Fibroblast of skin of back (primary cell): Measurements from ENCODE around the gene ZBTB1.
"Not testable (repeated sequence)": the region's sequence is repeated elsewhere in the genome, so short reads cannot be mapped to it uniquely, and the experiment has no call there.

Experiments used
- DNase-seq: peaks from one replicate; pipeline ENCODE4 v3.0.0-alpha.2; 2013

The ZBTB1 gene

DNA sequence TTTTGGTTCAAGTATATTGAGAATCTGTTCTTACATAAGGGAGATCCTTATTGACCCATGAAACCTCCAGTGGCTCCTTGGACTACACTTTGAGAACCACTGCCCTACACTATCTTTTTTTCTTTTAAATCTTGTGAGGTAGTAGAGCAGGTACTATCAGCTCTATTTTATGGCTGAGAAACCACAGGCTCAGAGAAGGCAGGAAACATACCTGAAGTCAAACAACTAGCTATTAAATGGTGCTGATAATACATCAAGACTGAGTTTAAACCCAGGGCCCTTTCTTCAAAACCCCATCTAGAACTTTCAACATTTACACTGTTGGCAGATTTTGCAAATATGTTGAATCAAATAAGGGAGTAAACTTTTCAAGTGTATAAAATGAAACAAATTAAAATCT lies 7.8 kb upstream of the ZBTB1 start:
- no peak for DNase-seq

DNA sequence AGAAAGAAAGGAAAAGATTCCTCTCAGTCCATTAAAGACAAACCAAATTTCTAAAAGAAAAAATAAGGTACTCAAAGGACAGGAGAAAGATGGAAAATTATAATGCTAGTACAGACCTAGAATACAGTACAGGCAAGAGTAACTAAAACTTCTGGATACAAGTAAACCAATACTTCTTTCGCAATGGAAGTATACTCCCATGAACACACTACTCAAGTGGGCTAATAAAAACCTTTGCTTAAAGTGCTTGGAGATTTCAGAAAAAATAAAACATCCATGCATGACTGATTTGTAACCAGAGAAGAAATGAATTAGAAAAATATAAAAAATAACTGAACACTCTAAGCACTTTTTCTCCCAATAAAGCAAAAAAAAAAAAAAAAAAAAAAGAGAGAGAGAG lies 4.5 kb upstream of the ZBTB1 start:
- DNase-seq: no peak

DNA sequence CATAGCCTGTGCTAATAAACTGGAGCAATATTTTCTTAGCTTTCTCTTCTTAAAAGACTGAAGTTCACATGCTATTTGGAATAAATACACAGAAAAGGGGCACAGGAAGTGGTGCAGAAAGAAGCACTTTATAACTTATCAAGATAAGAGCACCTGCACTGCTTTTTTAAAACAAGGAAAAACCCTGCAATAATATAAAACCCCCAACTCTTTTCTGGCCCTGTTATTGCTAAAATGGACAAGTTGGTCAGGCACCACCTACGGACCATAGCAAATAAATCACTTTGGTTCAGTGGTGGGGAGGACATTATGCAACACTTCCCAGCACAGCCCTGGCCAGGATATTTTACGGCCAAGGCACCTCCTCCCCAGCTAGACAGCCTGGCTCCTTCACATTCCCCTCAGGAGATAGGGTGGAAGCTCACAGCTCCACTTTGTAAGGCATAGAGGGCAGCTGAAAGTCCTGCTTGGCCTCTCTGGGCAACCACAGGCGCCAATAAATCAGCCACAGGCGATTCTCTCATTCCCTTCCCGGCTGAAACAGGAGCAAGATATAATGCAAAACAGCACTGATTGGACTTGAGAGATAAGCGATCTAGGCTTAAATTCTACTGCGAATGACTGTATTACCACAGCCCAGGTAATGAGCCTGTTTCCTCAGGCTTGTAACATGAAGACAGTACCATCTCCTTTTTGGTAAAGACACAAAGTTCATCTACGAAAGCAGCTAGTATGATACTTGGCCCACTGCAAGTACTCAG lies 3.0 kb upstream of the ZBTB1 start:
- no peak for DNase-seq

DNA sequence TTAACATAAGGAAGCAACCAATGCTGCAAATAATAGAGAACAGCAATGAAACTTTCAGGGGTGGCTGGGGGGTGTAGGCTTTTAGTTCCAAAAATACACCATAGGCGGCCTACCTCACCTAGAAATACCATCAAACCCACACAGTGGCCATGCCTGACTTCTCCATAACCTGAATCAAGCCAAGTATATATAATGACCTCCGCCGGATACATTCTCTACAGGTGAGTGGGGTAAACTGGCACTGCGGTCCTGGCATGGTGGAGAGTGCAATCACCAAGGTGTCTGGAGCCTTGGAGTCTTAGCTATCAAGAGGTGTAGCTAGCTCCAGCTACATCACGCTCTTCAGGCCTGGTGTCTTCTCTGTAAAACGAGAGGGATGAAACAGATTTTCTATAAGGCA lies 2.1 kb upstream of the ZBTB1 start:
- no peak for DNase-seq

DNA sequence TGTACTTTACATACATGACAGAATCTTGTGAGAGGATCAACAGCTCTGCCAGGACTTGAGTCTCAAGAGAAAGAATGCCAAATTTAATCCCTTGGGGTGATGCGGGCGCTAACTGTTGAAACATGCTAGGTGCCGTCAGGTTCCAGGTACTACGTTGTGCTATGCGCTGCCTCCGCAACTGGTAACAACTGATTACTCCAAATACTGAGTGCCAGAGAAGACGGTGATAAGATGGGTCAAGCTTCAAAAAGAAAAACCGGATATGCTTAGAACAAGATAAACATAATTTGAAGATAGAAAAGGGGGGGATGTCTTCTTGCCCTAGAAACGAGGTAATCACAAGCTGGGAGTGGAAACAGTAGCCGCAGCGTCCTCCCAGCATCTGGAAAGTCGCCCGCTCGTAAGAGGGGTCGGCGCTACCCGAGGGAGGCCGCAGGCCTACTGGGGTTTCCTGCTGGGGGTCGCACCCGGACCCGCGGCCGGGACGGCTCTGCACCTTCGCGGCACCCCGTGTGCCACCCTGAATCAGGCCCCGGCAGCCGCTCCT lies 1.6 kb upstream of the ZBTB1 start:
- DNase-seq: no peak

DNA sequence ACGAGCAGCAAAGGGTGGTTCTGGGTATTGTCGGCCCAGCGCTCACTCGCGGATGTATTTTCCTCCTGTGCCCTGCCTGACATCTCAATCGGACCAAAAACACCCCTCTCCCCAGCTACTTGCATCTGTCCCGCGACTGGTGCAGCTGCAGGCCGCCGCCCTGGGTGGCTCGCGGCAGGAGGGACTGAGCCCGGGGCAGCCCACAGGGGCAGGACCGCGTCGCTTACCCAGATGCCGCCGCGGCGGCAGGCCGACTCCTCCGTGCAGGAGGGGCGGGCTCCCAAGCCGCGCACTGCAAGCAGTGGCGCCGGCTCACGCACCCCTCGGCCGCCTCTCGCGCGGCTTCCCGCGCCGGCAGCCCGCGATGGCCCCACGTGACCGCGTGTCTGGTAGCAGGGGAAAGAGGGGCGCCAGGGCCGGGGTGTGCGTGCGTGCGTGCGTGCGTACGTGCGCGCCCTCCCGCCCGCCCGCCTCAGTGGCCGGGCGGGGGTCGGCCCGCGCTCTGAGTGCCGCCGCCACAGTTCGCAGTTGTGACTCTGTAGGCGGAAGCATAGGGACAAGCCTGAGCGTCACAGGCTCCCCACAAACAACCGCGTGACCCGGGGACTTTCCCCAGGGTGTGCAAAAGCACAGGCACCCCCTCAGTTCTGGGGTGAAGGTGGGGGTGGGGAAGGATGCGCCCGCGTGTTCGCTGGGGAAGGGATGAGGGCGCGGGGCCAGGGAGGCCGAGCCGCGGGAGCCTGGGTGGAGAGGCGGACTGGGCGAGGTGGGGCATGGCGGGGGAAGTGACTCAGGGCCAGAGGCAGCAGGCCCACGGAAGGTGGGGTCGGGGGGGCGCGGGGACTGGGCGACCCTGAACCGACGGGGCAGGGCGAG lies 898 bp upstream of the ZBTB1 start, which contains the start of gene ZBTB25:
TSS of gene ZBTB25 (minus strand) at position 405 of the 876 bp plus-strand sequence. CDS start 13,305 bp downstream, outside the sequence.
- peak; percentile 96 for DNase-seq

DNA sequence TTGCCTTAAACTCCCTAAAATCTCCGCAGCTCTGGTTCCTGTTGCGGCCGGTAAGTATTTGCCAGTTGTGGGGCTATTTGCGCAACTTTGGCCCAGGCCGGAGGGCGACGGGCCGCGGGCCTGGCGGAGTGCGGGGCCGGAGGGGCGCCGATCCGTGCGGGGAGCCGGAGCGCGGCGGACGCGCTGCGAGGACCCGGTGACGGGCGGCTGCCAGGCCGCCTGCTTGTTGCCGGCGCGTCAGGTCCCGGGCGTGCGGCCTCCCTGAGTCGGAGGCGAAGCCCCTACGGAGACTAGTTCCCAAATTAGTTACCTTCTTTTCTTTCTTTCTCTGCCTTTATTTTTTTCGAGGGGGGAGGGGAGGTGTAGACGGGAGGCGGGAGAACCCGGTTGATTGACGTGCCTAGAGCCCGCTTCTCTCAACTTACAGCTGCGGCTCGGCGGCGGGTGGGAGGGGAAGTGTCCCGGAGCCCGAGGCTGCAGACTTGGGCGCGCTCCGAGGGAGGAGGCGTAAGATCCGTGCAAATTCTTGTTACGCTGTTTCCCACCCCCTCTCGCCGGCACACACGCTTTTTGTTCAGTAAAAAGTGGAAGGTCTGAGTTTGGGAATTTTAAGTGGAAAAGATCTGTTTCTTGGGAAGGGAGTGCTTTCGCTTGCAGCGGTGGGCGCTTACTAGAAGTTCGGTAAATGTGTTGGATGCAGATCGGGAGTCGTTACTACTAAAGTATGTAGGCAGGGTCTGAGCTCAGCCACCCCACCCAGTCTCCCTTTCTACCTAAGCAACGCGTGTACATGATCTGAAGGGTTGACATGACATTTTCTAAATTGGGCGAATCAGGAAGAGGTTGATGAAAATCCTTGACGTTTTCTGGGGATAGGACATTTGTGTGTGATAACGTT lies 576 bp downstream of the ZBTB1 start:
- peak; percentile 89 for DNase-seq

DNA sequence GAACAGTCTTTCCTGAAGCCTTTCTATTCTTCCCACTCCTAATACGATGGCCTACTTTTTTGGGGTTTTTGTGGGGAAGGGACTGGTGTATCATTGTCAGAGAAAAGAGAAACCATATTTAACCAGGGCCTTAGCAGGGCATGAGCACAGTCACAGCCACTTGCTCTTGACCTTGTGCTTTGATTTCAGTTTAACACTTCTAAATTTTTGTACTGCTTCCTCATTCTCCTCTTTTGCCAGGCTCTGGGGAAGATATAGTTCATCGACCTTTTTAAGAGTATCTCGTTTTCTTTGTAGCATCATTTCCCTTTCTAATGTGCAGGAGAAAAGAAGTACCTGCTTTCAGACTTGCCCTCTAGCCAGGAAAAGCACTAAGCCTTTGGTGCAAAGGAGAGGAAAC lies 2.2 kb downstream of the ZBTB1 start:
- no peak for DNase-seq

DNA sequence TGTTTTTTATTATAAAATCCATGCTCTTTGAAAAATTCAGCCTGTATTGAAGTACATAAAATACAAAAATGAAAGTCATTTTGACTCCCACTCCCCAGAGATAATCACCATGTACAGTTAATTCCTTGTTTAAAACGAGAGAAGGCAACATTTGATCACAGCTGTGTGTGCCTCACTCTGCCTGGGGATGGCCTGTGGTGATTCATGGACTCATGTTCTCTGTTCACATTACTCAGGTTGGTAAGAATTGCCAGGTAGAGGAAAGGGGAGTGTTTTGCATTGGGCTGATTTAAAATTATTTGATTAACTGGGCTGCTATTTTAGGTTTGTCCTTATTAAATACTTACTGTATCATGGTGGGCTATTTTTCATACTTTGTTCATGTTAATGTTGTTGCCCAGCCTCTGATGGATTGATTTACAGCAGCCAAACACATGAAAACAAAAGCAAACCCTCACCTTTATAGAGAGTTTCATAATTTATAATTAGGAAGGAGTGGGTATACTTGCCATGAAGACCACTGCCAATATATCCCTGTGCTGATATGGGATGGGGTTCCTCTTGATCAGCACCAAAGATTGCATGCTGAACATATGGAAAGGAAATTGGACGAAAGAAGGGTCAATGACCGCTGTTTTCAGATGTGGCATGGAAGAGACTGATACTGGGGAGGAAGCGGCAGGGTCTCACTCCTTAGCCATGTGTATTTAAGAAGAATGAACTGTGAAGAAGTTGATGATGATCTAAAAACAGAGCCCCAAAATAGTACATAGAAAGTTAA lies 3.0 kb downstream of the ZBTB1 start:
- DNase-seq: no peak

DNA sequence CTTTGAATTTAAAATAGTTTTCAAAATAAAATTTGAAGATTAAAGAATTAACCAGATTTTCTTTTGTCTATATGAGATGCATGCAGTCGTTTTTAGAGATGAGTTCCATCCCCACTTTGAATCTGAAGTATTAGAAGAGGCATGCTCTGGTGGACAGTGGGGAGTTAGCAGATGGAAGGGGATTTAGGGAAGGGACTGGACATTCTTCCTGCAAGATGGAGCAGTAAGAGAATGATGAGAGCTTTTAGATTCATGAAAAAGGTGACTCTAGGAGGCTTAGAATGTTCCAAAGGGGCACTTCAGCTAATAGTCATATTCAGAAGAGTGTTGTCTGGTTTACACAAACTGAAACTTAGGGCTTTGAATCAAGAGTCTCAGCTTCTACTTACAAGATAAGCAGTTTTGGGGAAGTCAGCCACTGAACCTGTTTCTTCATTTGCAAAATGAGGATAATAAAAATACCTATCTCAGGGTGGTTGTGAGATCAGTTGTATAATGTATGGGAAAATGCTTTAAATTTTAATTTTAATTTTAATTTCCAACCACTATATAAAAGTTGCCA lies 3.7 kb downstream of the ZBTB1 start:
- DNase-seq: no peak

DNA sequence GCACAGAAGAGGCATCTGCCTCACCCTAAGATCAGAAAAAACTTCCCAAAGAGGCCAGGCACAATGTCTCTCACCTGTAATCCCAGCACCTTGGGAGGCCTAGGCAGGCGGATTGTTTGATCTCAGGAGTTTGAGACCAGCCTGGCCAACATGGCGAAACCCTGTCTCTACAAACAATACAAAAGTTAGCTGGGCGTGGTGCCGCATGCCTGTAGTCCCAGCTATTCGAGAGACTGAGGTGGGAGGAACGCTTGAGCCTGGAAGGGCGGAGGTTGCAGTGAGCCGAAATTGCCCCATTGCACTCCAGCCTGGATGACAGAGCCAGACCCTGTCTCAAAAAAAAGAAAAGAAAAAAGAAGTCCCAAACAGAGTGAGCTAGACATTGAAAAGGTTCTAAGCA lies 4.5 kb downstream of the ZBTB1 start:
- no peak for DNase-seq

DNA sequence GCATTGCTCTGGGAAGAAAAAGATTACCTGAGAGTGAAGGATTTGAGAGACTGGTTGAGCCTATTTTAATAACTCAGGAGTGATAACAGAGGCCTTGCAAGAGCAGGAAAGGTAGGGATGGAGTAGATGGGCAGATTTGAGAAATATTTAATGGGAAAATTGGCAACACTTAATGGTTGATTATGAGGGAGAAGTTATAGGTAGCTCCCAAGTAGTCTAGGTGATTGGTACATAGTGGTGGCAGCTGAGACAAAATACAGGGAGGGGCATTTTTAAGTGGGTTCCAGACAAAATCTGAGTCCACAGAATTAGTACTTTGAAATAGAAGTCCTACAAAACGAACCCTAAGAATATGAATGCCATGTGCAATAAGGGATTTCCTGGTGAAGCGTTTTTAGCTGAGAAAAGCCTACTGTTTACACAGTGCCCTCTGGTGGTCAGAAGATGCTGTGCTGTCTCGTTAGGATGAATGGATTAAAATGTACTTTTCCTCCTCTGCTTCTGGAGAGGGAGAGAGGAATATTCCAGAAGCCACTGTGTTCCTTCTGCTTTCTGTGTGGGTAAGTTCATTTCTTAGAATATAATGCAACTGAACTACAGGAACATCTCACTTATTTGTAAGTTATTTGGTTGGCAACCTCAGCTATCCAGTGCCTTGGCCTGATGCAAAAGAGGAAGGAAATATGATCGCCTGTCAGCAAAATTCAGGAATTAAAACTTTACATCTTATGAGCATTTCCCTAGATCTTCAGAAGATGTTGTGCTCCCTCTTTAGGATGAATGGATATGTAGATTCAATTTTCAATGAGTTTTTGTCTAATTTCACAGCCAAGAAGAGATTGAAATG lies 6.5 kb downstream of the ZBTB1 start:
- DNase-seq: peak; percentile 71

DNA sequence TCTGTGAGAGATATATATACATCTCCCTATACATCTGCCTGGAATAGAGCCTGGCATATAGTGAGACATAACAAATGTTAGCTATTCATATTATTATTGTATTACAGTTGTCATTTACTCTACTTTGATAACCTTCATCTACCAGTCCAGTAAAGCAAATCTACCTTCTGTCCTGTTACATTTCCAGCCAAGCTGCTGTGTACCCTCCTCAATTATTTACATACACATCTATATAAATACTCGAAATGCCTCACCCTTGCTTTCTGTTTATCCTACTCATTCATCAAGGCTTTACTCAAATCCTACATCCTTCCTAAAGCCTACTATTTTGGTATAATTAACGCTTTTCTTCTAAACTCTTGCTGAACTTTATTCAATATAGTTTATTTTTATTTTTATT lies 8.7 kb downstream of the ZBTB1 start:
- DNase-seq: no peak

DNA sequence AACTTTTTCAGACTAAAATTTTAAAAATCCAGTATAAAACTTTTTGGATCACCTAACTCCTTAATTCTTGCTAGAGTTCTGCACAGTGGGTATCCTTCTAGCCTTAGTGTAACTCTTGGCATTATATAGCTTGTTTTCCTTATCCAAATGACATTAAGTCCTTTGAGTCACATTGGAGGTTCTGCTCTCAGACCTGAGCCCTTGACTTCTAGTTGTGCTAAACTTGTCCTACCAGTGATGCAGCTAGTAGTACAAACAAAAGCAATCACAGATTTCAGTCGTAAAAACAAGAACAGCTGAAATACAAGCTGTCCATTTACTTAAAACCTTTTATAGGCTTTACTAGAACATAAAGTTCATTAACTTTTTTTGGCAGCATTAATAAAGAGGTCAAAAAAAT lies 10.5 kb downstream of the ZBTB1 start:
- DNase-seq: no peak

DNA sequence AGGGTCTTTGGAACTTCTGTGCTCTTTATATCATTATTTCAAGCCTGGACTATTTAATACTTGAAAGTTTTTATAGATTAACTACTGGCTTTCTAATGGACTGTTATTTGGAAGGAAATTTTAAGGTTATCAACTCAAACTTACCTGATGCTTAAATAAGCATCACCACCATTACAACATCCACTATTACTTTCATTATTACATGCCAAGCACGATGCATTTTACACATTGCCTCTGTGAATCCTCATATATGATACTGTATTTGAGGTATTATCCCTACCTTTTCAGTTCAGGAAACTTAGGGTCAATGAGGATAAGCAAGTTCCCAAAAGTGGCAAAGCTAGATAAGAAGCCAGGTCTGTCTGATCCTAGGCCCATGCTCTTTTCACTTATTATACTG lies 12.4 kb downstream of the ZBTB1 start:
- no peak for DNase-seq

DNA sequence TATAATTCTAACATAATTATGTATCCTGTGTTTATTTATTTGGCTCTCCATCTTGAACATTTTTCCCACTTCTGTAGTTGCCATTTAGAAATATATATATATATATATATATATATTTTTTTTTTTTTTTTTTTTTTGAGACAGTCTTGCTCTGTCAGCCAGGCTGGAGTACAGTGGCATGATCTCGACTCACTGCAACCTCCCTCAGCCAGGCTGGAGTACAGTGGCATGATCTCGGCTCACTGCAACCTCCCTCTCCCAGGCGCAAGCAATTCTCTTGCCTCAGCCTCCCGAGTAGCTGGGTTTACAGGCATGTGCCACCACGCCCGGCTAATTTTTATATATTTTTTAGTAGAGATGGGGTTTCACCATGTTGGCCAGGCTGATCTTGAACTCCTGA lies 13.1 kb downstream of the ZBTB1 start:
- not testable (repeated sequence) for DNase-seq

DNA sequence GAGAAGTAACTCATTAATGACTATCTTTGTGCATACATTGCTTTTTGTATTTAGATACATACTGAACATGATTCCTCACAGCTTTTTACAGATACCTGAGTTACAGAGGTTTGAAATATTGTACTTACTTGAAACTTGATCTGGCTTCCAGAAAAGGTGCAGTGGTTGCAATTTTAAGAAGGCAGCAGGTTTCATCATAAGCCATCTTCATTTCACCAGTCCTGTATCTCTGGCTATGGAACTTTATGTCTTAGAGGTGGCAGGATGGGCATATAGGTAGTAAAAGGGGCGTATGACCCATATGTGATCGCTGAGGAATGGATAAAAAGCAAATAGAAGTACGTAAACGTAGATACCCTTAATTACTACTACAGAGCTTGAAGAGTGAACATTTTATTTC lies 13.7 kb downstream of the ZBTB1 start:
- DNase-seq: no peak

DNA sequence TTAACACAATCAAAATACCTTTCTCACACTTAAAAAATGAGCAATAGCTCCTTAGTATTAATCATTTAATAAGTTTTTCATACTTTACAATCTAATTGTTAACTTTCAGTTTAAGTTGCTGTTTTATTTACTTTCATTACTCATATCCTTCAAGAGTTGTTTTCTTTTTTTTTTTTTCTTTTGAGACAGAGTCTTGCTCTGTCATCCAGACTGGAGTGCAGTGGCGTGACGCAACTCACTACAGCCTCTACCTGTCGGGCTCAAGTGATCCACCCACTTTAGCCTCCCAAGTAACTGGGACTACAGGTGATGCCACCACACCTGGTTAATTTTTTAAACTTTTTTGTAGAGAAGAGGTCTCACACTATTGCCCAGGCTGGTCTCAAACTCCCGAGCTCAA lies 16.1 kb downstream of the ZBTB1 start:
- no peak for DNase-seq

DNA sequence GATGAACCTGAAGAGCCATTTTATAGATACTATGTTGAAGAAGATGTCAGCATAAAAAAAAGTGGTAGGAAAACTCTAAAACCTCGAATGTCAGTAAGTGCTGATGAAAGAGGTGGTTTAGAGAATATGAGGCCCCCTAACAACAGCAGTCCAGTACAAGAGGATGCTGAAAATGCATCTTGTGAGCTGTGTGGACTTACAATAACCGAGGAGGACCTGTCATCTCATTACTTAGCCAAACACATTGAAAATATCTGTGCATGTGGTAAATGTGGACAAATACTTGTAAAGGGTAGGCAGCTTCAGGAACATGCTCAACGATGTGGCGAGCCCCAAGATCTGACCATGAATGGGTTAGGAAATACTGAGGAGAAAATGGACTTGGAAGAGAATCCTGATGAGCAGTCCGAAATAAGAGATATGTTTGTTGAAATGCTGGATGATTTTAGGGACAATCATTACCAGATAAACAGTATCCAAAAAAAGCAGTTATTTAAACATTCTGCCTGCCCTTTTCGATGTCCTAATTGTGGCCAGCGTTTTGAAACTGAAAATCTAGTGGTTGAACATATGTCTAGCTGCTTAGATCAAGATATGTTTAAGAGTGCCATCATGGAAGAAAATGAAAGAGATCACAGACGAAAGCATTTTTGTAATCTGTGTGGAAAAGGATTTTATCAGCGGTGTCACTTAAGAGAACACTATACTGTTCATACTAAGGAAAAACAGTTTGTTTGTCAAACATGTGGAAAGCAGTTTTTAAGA lies 18.2 kb downstream of the ZBTB1 start:
- DNase-seq: no peak

DNA sequence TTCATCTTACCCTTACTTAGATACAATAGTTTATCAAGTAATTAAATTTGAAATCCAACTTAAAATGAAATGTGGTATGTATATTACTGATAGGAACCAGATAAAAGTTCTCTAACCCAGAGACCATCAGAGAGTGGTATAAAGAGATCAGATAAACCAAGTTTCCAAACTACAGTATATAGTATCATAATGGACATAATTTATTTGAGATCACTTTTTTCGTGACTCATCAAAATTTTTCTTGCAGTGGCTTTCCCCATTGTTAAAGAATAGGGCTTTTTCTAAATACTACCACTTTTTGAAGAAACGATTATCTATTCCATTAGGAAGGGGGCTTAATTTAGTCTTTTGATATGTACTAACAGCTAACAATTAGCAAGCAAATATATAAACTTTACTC lies 20.8 kb downstream of the ZBTB1 start:
- DNase-seq: no peak
